GM23338 (cell line): ENCODE data around the gene DCDC2.

Source experiments
- EZH2 ChIP-seq: fragments of 200-600 bp; sonication (generic); IDR thresholded peaks from one replicate; pipeline ENCODE4 v1.8.0; 2017; ENCODE audit warnings: antibody characterized with exemption, mild to moderate bottlenecking, low read depth; ENCODE audit not compliant: unreplicated experiment
- EZH2phosphoT487 ChIP-seq: fragments of 200-600 bp; sonication (generic); IDR thresholded peaks from one replicate; pipeline ENCODE4 v1.8.1; 2018; ENCODE audit warnings: antibody characterized with exemption; ENCODE audit not compliant: unreplicated experiment
- POLR2AphosphoS5 ChIP-seq: IDR thresholded peaks from 2 replicates; pipeline ENCODE4 v1.6.1; 2016; ENCODE audit warnings: antibody characterized with exemption, low read depth
- TF ChIP-seq, protein P1 (sequence below), 2 experiments: fragments of 200-600 bp in 1 of 2; sonication (generic) in 1 of 2; conservative IDR thresholded peaks; 2 replicates each; pipeline versions ENCODE4 v1.5.1 to v1.6.1; 2016 to 2017; ENCODE audit warnings: antibody characterized with exemption in 2 of 2, low read depth in 2 of 2, mild to moderate bottlenecking in 2 of 2, moderate library complexity in 1 of 2

DNA sequence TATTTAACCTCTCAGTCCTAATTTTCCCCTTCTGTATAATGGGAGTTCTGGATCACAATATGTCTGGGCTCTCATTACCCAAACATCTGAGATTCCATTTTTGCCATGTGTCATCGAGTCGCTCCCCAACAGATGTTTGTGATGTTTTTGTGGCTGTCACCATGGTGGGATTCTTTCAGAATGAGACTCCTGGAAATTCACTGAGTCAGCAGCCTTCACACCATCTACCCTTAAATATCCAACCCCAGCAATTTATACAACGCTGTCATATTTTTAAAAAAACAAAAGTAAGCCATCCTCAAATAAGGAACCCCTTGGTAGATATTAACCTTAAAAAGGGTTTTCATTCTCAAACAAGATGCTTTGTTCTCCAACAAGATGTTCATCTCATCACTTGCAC, 211.0 kb downstream of the DCDC2 start:
- TF ChIP-seq EZH2 (no peak), POLR2AphosphoS5 (no peak), EZH2phosphoT487 (no peak)
- TF ChIP-seq, protein P1, sequence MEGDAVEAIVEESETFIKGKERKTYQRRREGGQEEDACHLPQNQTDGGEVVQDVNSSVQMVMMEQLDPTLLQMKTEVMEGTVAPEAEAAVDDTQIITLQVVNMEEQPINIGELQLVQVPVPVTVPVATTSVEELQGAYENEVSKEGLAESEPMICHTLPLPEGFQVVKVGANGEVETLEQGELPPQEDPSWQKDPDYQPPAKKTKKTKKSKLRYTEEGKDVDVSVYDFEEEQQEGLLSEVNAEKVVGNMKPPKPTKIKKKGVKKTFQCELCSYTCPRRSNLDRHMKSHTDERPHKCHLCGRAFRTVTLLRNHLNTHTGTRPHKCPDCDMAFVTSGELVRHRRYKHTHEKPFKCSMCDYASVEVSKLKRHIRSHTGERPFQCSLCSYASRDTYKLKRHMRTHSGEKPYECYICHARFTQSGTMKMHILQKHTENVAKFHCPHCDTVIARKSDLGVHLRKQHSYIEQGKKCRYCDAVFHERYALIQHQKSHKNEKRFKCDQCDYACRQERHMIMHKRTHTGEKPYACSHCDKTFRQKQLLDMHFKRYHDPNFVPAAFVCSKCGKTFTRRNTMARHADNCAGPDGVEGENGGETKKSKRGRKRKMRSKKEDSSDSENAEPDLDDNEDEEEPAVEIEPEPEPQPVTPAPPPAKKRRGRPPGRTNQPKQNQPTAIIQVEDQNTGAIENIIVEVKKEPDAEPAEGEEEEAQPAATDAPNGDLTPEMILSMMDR (conservative IDR thresholded peaks at IDR 0.05; ENCODE audit: low read depth in 2 of 2) = no peak
